Left lung (tissue), 10 donors: ENCODE measurements around the gene RASA3. TPM values are rescaled to one million over a fixed set of nuclear protein-coding genes. Genes with fewer than 3 reads are reported as not detected.

Experiments used
- ATAC-seq: fragments of 200-7000 bp; cut with Tn5 transposase; one replicate; pipeline ENCODE4 v1.9.1; 2020; ENCODE audit warnings: moderate library complexity
- DNase-seq, 4 donors: peaks; one replicate each; pipeline ENCODE4 v3.0.0-alpha.2; 2013 to 2020
- H3K27ac ChIP-seq, 2 donors: fragments of 200-600 bp; sonication (generic) in 1 of 2; one replicate each; pipeline versions ENCODE4 v1.5.0 to v1.8.0; 2020 to 2021
- H3K27me3 ChIP-seq, 2 donors: fragments of 200-600 bp; sonication (generic) in 1 of 2; one replicate each; pipeline versions ENCODE4 v1.5.0 to v1.8.0; 2020 to 2021
- H3K36me3 ChIP-seq, 2 donors: fragments of 200-600 bp; sonication (generic) in 1 of 2; one replicate each; pipeline versions ENCODE4 v1.5.0 to v1.8.0; 2020 to 2021
- H3K4me1 ChIP-seq, 2 donors: fragments of 200-600 bp; one replicate each; pipeline ENCODE4 v1.8.0; 2021
- H3K4me3 ChIP-seq, 2 donors: fragments of 200-600 bp; sonication (generic) in 1 of 2; one replicate each; pipeline versions ENCODE4 v1.5.0 to v1.8.0; 2020 to 2021; ENCODE audit warnings: mild to moderate bottlenecking in 1 of 2
- H3K9me3 ChIP-seq, 2 donors: fragments of 200-600 bp; sonication (generic) in 1 of 2; one replicate each; pipeline versions ENCODE4 v1.5.0 to v1.8.0; 2020 to 2021
- intact Hi-C, 2 donors: fragments of 100-400 bp; cut with DNase I; formaldehyde crosslinking; loops; one replicate each; pipeline versions ENCODE4 v1.11.2 to v1.14.2; 2022
- polyA plus RNA-seq, 6 donors: library from polyadenylated mRNA; unstranded; fragments of 120-200 nt; gene quantifications; one replicate each; pipeline ENCODE4 v1.2.1, GENCODE V29; 2013; ENCODE audit not compliant: insufficient read length in 6 of 6
- total RNA-seq, 2 donors: library from RNA; stranded (reverse); fragmentation: NEBNext Ultra II Directional; extraction: Animal tissue kit (Norgen Biotek cat#: 25700); gene quantifications; one replicate each; pipeline ENCODE4 v1.2.1, GENCODE V29; 2021
- TF ChIP-seq, protein P1 (sequence below), 2 donors: fragments of 200-600 bp; sonication (generic) in 1 of 2; IDR thresholded peaks; one replicate each; pipeline versions ENCODE4 v1.5.0 to v1.8.0; 2021; ENCODE audit warnings: antibody characterized with exemption in 2 of 2
- donor health status: DM: no; HTN: yes; CAD: no.
- donor health status: DM: no; HTN: no; CAD: no.

RASA3 gene
- total and polyA plus RNA-seq, 8 donors = 11.4 to 22.2 (median 12.7) TPM

GRCh38 chr13:114122591-114123211 is 9.7 kb downstream of the RASA3 start:
- intact Hi-C loops = loop anchor here in 1 of 2 donors (10.0 kb wide), 1 partner anchor 58 kb away; no protein-coding TSS in a partner anchor
- ATAC-seq = no peak
- H3K4me3 ChIP-seq = no peak overlapping the region
- H3K36me3 ChIP-seq = no peaks in the 10 kb centered on the region
- TF ChIP-seq, protein P1, sequence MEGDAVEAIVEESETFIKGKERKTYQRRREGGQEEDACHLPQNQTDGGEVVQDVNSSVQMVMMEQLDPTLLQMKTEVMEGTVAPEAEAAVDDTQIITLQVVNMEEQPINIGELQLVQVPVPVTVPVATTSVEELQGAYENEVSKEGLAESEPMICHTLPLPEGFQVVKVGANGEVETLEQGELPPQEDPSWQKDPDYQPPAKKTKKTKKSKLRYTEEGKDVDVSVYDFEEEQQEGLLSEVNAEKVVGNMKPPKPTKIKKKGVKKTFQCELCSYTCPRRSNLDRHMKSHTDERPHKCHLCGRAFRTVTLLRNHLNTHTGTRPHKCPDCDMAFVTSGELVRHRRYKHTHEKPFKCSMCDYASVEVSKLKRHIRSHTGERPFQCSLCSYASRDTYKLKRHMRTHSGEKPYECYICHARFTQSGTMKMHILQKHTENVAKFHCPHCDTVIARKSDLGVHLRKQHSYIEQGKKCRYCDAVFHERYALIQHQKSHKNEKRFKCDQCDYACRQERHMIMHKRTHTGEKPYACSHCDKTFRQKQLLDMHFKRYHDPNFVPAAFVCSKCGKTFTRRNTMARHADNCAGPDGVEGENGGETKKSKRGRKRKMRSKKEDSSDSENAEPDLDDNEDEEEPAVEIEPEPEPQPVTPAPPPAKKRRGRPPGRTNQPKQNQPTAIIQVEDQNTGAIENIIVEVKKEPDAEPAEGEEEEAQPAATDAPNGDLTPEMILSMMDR (IDR thresholded peaks at IDR 0.05) = no peak
- no peak overlapping the region for H3K27ac ChIP-seq
- peaks cover 0 to 67% of the 10 kb centered on the region in 2 donors for H3K4me1 ChIP-seq
- H3K27me3 ChIP-seq = no peaks in the 10 kb centered on the region
- peak in 1 of 4 donors; percentile 75 for DNase-seq
- H3K9me3 ChIP-seq = no peaks in the 10 kb centered on the region

GRCh38 chr13:114122127-114122511 is 10.3 kb downstream of the RASA3 start:
- Histone ChIP-seq H3K27me3 (no peaks in the 10 kb centered on the region), H3K4me3 (no peak overlapping the region), H3K27ac (no peak overlapping the region), H3K9me3 (no peaks in the 10 kb centered on the region), H3K36me3 (no peaks in the 10 kb centered on the region), H3K4me1 (peaks cover 0 to 62% of the 10 kb centered on the region in 2 donors)
- TF ChIP-seq, protein P1 (IDR thresholded peaks at IDR 0.05) = no peak
- ATAC-seq (no peak), DNase-seq (peak in 1 of 4 donors; percentile 73)
- intact Hi-C loops = loop anchor here in 1 of 2 donors (10.0 kb wide), 1 partner anchor 57 kb away; no protein-coding TSS in a partner anchor

DNA sequence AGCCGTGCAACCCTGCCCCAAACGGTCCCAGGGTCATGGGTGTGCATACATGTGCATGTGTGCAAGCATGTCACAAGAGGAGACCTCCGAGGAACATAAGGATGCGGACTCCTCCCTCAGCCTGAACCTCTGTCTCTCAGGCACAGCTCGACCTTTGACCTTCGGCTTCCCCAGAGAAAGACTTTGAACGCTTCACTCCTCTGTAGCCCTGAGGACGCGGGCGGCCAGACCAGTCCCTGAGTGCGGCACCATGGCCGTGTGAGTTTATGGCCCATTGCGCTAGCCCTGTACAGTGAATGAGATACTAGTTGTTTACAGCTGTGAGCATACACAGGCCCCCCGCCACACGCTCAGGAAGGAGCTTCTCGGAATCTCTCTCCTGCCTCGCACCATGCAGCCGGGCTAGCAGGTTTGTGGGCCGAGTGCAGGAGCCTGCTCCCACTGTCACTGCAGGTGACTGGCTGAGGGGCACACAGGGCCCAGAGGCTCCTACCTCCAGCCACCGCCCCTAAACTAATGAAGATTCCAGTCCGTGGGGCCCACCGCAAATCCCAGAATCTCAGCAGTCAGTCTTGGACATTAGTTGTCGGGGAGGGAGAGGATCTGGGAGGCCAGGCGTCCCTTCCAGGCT is 10.8 kb downstream of the RASA3 start:
- Histone ChIP-seq H3K27me3 (no peaks in the 10 kb centered on the region), H3K27ac (no peak overlapping the region), H3K4me1 (peaks cover 0 to 57% of the 10 kb centered on the region in 2 donors), H3K36me3 (no peaks in the 10 kb centered on the region), H3K4me3 (no peak overlapping the region), H3K9me3 (no peaks in the 10 kb centered on the region)
- ATAC-seq = no peak
- peak in 1 of 4 donors; percentile 60 for DNase-seq
- TF ChIP-seq, protein P1 (IDR thresholded peaks at IDR 0.05) = no peak
- intact Hi-C loops = loop anchor here in 1 of 2 donors (10.0 kb wide), 1 partner anchor 57 kb away; no protein-coding TSS in a partner anchor

GRCh38 chr13:114121031-114121430 is 11.4 kb downstream of the RASA3 start:
- Histone ChIP-seq H3K9me3 (no peaks in the 10 kb centered on the region), H3K4me1 (peaks cover 0 to 54% of the 10 kb centered on the region in 2 donors), H3K36me3 (no peaks in the 10 kb centered on the region), H3K27ac (peak overlapping the region in 1 of 2 donors; percentile 51), H3K4me3 (no peak overlapping the region), H3K27me3 (no peaks in the 10 kb centered on the region)
- intact Hi-C loops = loop anchor here in 1 of 2 donors (10.0 kb wide), 1 partner anchor 56 kb away; no protein-coding TSS in a partner anchor
- TF ChIP-seq, protein P1 (IDR thresholded peaks at IDR 0.05) = no peak
- ATAC-seq (no peak), DNase-seq (peak in 1 of 4 donors; percentile 56)

GRCh38 chr13:114120591-114121011 is 11.8 kb downstream of the RASA3 start:
- TF ChIP-seq, protein P1 (IDR thresholded peaks at IDR 0.05) = no peak
- no peaks in the 10 kb centered on the region for H3K36me3 ChIP-seq
- peak in 1 of 4 donors; percentile 6 for DNase-seq
- intact Hi-C loops = loop anchor here in 1 of 2 donors (10.0 kb wide), 1 partner anchor 56 kb away; no protein-coding TSS in a partner anchor
- H3K27me3 ChIP-seq = no peaks in the 10 kb centered on the region
- no peak for ATAC-seq
- H3K4me3 ChIP-seq = no peak overlapping the region
- H3K4me1 ChIP-seq = peaks cover 0 to 58% of the 10 kb centered on the region in 2 donors
- no peaks in the 10 kb centered on the region for H3K9me3 ChIP-seq
- H3K27ac ChIP-seq = peak overlapping the region in 1 of 2 donors; percentile 51
